Measurements from ENCODE around the gene LCN10.
A peak's percentile ranks its signal among the peaks of the same experiment; 100 is the strongest.

LCN10 gene

GRCh38 chr9:136735812-136736480 is 6.8 kb downstream of the LCN10 start:
- DNase-seq: no peak

GRCh38 chr9:136734837-136735496 is 7.8 kb downstream of the LCN10 start:
- no peak for DNase-seq

- no peak for DNase-seq
These were observed 9.1 kb downstream of the LCN10 start for GRCh38 chr9:136733611-136734010.

- no peak for DNase-seq
These were observed 10.1 kb downstream of the LCN10 start for GRCh38 chr9:136732444-136733178.

- no peak for DNase-seq
These were observed 12.8 kb downstream of the LCN10 start for GRCh38 chr9:136729926-136730325.

GRCh38 chr9:136729144-136729543 is 13.6 kb downstream of the LCN10 start:
- DNase-seq: no peak

- peak; percentile 81 for DNase-seq
These were observed 14.1 kb downstream of the LCN10 start for GRCh38 chr9:136728548-136729123.

GRCh38 chr9:136728080-136728547 is 14.6 kb downstream of the LCN10 start:
- peak; percentile 89 for DNase-seq

GRCh38 chr9:136726631-136727191 is 16.0 kb downstream of the LCN10 start:
- DNase-seq: no peak

GRCh38 chr9:136726118-136726517 is 16.6 kb downstream of the LCN10 start:
- no peak for DNase-seq

- DNase-seq: peak; percentile 91
These were observed 17.1 kb downstream of the LCN10 start for GRCh38 chr9:136725612-136726011.

- no peak for DNase-seq
These were observed 18.0 kb downstream of the LCN10 start for GRCh38 chr9:136724772-136725171.

GRCh38 chr9:136723989-136724388 is 18.8 kb downstream of the LCN10 start:
- no peak for DNase-seq

- DNase-seq: no peak
These were observed 19.3 kb downstream of the LCN10 start for GRCh38 chr9:136723362-136723976.

GRCh38 chr9:136722969-136723356 is 19.8 kb downstream of the LCN10 start:
- DNase-seq: no peak

- no peak for DNase-seq
These were observed 20.4 kb downstream of the LCN10 start for GRCh38 chr9:136722093-136722968.

GRCh38 chr9:136721339-136722092 is 21.2 kb downstream of the LCN10 start:
- no peak for DNase-seq

- no peak for DNase-seq
These were observed 21.8 kb downstream of the LCN10 start for GRCh38 chr9:136720898-136721338.

GRCh38 chr9:136720251-136720897 is 22.4 kb downstream of the LCN10 start:
- DNase-seq: no peak

- no peak for DNase-seq
These were observed 23.4 kb downstream of the LCN10 start for GRCh38 chr9:136719195-136719880.

Data from islet precursor cell (in vitro differentiated cells).